ENCODE measurements around the gene KRTAP3-3. TPM values are rescaled to one million over a fixed set of nuclear protein-coding genes. Genes with fewer than 3 reads are reported as not detected.
"Not testable (repeated sequence)": the region's sequence is repeated elsewhere in the genome, so short reads cannot be mapped to it uniquely, and the experiment has no call there.

KRTAP3-3 gene
- total RNA-seq, 1 donor from 2014 or later = not detected

DNA sequence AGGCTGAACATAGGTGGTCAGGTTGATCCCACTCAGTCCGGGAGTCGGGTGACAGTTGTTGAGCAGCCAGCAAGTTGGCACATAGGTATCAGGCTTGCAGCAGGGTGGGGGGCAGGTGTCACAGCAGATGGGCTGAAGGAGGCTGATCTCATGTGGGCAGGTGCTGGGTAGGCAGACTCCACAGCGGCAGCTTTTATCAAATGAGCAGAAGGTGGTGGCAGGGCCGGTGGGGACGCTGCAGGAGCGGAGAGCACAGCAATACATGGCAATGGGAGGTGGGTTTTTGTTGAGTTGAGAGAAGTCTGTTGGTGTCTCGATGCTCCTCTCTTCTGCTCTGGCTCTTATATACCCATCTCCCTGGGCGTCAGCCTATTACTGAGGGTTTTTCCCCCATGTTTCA is 14.8 kb upstream of the KRTAP3-3 start, which contains the start of gene KRTAP3-1:
Gene KRTAP3-1 (minus strand): TSS at position 318 of the 400 bp plus-strand sequence. CDS start 54 bp downstream, at position 264.
- no peak for DNase-seq (ENCODE audit: low spot score in 2 of 2)
- no peak for FAIRE-seq

DNA sequence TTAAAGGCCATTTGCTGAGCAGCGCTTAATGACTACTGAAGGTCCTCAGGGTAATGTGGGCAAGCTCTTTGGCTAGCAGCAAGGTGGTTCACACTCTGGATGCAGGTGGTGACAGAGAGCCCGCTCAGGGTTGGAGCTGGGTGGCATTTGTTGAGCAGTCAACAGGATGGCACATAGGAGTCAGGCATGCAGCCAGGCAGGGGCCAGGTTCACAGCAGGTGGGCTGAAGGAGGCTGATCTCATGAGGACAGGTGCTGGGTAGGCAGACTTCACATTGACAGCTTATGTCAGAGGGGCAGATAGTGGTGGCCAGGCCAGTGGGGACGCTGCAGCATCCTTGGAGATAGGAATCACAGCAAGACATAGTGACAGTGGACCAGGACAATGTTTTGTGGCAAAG is 10.4 kb upstream of the KRTAP3-3 start:
- FAIRE-seq (no peak), DNase-seq (ENCODE audit: low spot score in 2 of 2) (no peak)

DNA sequence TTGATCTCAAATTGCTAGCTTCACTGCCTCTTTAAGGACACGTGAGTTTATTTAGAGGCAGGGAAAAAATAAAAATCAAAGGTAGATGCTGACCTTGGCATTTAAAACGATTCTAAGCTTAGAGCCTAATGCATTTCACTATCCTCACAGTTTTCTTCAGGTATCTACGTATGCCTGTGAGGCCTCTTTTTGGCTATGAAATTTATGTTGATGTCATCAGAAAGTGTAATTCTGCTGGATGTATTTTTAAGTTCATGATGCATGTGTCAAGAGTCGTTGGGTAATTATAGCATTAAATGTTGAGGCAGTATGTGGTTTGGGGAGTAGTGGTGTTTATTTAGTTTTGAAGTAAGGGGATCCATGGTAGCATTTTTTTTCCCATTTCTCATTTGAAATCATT is 10.0 kb upstream of the KRTAP3-3 start:
- FAIRE-seq (no peak), DNase-seq (ENCODE audit: low spot score in 2 of 2) (no peak)

DNA sequence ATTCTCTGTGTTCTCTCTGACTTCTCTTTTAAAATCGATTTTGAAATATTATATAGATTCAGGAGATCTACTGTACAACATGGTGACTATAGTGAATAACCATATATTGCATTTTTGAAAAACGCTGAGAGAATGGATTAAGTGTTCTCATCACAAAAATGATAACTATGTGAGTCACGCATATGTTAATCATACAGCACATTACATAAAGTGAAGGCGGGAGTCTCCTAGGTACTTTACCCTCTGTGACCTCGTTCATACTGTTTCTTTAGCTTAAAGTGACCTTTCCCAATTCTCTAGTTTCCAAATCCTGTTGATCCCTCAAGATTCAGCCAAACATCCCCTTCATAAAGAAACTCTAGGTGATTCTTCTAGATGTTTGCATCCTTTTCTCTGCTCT is 8.8 kb upstream of the KRTAP3-3 start:
- FAIRE-seq = no peak
- no peak for DNase-seq (ENCODE audit: low spot score in 2 of 2)

DNA sequence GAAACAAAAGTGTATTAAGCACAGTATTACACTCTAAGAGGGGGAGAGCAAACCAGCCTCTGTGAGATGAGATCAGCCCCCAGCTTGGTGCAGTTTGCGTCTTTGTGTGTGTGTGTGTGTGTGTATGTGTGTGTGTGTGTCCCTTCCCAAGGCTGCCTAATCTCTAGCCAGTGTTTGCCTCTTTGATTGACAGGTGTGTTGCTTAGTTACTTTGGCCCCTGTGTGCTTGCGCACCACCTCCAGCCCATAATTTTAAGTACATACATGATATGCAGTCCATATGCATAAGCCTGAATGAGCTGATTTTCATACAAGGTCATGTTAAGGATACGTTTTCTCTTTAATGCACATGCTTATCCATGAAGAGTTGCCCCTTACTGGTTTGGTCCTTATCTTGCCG is 7.8 kb upstream of the KRTAP3-3 start:
- no peak for DNase-seq (ENCODE audit: low spot score in 2 of 2)
- FAIRE-seq = no peak

DNA sequence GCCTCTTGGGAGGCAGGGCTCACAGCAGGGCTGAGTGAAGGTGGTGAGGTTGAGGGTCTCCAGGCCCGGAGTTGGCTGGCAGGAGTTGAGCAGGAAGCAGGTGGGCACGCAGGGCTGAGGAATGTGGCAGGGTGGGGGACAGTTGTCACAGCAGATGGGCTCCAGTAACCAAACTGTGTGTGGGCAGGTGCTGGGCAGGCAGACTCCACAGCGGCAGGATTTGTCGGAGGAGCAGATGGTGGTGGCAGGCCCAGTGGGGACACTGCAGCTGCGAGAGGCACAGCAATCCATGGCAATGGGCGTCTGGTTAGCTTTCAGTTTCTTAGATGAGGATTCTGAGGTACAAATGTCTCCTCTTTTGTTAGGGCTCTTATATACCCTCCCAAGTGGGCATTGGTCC is 5.6 kb upstream of the KRTAP3-3 start, which contains the start of gene KRTAP3-2:
Gene KRTAP3-2 (minus strand): TSS at position 344 of the 400 bp plus-strand sequence. CDS start 53 bp downstream, at position 291.
- FAIRE-seq; DNase-seq (ENCODE audit: low spot score in 2 of 2): not testable (repeated sequence)

DNA sequence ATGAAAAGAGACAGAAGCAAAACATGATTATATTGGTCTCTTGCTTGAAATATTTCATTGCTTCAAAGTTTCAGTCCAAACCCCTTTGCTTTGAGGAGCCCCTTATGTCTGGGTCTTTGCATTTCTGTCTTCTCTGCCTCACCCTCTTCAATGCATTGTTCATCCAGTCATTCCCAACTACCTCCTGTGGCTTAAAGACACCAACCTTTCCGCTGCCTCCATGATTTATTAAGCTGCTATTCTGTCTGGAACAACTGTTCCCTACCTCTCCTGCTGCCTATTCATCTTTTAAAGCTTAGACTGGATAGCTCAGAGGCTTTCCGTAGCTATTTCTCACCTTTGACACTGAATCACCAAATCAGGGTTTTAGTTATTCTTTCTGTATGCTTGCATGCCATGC is 3.4 kb upstream of the KRTAP3-3 start:
- FAIRE-seq = no peak
- no peak for DNase-seq (ENCODE audit: low spot score in 2 of 2)

DNA sequence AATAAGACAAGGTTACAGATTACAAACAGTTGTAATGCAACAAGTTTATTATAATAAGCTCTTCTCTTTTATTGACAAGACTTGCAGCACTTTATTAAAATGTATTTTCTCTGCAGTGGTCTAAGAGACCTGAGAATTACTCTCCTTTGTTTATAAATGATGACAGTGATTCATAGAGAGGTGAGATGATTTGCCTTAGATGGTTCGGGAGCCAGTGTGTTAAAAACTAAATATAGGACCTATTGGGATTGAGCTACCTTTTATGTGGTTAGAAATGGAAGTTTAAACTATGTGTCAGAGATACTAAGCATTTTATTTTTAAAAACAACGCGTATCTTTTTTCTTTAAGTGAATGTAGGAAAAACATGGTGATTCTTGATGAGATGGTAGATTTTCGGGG is 2.9 kb upstream of the KRTAP3-3 start:
- DNase-seq (ENCODE audit: low spot score in 2 of 2) = no peak

DNA sequence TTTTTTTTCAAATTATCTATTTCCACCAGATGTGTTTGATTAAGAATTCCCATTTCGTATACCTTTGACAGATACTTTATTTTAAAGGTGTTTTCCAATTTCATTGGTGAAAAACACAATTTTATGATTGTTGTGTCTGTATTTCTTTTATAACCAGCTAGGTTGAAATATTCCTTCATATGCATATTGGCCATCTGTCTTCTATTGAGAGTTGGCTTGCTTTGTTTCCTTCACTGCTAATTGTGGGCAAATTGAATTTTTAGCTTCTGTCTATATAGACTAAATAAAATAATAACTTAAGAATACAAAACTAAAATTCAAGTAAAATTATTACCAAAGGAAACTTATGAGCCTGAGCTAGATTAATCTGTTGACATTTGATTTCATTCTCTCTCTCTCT is 1.2 kb upstream of the KRTAP3-3 start:
- FAIRE-seq (no peak), DNase-seq (ENCODE audit: low spot score in 2 of 2) (no peak)

More for the DNA sequence above, 2.9 kb upstream of the KRTAP3-3 start:
- FAIRE-seq = no peak

DNA sequence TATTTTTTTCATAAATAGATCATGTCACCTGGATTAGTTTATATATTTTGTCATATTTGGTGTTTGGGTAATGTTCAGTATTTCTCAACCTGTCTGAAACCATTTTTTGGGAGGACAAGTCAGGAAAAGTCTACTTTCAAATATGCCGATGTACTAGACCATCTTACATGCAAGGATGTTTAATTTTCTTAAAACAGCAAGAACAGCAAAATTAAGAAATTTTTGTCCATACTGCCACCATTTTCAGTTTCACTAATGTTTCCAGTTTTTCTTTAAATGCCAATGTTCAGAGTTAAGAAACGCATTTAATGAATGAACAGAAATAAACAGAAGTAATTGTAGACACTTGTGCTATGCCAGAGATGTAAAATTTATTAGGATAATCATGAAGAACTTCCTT is 880 bp downstream of the KRTAP3-3 start:
- no peak for FAIRE-seq
- DNase-seq (ENCODE audit: low spot score in 2 of 2) = no peak

DNA sequence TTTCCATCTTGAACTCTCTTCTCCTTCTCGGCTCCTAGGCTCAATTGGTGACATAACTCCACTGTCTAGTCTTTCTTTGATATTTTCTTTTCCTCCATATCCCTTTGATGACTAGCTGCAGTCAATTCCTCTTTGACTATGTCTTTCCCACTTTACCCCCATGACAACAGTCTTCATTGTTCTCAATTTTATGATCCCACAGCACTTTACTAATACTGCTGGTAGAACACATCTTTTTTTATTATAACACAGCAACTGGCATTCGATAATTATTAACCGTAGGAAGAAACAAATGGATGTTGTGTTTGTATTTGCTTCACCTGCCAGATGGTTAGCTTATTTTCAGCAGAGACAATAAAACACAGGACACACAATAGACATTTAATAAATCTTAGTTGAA is 1.3 kb downstream of the KRTAP3-3 start:
- DNase-seq (ENCODE audit: low spot score in 2 of 2) (no peak), FAIRE-seq (no peak)

DNA sequence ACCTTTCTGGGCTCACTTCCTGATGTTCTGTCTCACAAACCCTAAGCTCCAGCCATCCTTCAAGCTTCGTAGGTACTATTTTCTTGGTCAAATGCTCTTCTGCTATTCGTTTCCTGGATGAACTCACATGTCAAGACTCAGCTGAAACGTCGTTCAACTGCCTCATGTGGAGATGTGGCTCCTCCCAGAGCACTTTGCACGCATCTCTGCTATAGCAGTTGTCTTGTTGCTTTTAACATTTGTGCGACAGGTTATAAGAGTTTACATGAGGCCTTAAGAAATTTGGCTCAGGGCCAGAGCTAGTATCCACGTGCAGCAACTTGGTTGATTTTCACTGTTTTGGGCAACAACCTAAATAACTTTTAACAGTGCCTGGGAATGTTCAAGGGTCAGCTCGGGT is 7.0 kb downstream of the KRTAP3-3 start:
- DNase-seq (ENCODE audit: low spot score in 2 of 2) = no peak
- no peak for FAIRE-seq

DNA sequence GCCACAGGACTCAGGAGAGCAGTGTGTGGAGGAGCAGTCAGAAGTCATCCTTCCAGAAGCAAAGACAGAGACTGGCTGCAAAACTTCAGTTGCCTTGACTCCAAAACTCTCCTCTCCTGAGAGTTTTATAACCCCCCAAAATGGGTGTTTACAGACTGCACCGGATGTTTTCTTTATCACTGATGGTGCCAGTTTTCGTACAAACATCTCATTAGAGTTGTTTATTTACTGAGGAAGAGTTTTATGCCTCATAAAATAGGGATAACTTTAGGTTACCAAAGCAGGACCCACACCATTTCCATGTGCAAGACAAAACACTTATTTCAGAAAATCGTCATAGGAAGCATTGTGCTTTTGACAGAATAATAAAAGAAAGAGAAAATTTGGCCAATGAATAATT is 9.7 kb downstream of the KRTAP3-3 start, which contains the start of gene KRT40:
Gene KRT40 (minus strand): TSS at position 101 of the 400 bp plus-strand sequence. CDS start 53 bp downstream, at position 48.
- FAIRE-seq (no peak), DNase-seq (ENCODE audit: low spot score in 2 of 2) (no peak)

DNA sequence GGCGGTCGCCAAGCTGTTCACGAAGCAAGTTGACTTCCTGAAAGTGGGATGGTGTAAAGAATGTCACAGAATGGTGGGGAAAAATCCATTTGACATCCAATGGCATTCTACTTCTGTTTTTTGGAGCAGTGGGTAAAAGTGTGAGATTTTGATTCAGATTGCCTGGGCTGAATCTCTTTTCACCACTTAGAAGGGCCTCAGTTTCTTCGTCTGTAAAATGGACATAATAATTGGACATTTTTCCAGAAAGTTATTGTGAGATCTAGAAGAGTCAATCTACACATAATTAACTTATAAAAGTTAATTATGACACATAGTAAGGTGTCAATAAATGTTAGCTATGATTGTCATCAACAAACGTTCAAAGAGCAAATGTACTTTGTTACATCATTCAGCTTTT is 12.8 kb downstream of the KRTAP3-3 start:
- FAIRE-seq (no peak), DNase-seq (ENCODE audit: low spot score in 2 of 2) (no peak)

DNA sequence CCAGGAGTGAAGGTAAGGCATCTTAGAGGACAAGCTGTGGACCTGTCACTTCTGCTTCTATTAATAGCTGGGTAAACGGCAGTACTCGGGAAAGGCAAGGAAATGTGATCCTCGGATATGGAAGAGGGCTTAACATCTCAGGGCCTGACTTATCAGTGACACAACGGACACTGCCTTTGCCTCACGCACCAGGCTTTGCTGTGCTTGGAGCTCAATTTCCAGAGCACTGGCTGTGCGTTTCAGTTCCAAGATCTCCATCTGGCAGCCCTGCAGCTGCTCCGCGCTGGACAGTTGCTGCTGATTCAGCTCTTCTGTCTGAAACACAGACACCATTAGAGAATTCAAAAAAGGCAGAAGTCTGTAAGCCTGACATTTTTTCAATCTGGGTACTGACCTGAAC is 13.4 kb downstream of the KRTAP3-3 start:
- FAIRE-seq (no peak), DNase-seq (ENCODE audit: low spot score in 2 of 2) (peak; percentile 2 to 17)

DNA sequence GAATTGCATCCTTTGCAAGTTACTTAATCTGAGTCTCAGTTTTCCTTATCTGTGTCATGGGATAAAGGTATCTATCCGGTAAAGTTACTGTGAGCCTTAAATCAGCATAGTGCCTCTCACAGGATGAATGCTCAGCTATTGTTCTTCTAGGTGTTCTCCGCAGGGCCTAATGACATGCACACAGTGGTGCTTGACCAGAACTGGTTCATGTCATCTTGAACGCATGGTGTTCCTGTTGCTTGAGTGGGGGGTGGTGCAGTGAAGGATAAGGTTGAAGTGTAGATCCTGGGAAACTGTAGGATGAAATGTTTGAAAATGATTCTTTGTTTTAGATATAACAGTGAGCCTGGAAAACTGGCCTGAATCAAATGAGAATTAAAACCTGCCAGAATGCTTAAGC is 13.8 kb downstream of the KRTAP3-3 start:
- no peak for DNase-seq (ENCODE audit: low spot score in 2 of 2)
- FAIRE-seq = no peak

DNA sequence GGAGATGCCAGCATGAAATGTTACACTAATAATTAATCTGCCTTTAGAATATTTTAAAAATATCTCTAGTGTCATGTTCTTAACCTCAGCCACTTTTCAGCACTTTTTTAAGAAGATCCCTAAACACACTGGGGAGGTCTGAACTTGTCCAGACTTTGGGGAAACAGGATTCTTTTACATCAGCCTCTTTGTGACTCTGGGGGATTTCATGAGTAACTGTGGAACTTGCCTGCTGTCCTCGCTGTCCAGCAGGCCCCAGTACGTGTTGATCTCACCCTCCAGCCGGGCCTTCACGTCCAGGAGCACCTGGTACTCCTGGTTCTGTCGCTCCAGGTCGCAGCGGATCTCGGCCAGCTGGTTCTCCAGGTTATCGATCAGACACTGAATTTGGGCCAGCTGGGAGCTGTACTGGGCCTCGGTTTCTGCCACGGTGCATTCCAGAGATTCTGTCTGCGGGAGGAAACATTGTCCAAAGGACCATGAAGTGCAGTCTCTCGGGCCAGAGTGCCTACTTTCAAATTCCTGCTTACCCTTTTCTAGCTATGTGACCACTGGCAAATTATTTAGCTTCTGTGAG is 15.3 kb downstream of the KRTAP3-3 start:
- DNase-seq (ENCODE audit: low spot score in 2 of 2) (no peak), FAIRE-seq (no peak)

DNA sequence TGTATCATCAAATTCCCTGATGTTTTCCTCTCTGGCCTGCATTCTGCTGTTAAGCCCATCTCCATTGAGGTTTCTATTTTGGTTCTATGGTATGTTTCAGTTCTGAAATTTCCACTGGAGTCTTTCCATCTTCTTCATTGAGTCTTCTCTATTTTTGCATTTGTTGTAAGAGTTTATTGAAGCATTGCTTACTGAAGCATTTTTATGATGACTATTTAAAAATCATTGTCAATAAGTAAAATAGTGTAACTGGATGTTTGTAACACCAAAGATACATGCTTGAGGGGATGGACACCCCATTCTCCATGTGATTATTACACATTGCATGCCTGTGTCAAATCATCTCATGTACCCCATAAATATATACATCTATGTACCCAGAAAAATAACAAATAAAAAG is 18.4 kb downstream of the KRTAP3-3 start:
- DNase-seq (ENCODE audit: low spot score in 2 of 2) (no peak), FAIRE-seq (no peak)

DNA sequence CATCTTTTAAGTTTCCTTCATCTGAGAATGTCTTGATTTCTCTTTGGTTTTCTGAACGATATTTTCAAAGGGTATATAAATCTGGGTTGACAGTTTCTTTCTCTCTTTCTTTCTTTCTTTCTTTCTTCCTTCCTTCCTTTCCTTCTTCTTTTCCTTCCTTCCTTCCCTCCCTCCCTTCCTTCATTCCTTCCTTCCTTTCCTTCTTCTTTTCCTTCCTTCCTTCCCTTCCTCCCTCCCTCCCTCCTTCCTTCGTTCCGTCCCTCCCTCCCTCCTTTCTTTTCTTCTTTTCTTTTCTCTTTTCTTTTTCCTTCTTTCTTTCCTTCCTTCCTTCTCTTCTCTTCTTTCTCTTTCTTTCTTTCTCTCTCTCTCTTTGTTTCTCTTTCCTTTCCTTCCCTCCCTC is 19.6 kb downstream of the KRTAP3-3 start:
- FAIRE-seq = no peak
- no peak for DNase-seq (ENCODE audit: low spot score in 2 of 2)

DNA sequence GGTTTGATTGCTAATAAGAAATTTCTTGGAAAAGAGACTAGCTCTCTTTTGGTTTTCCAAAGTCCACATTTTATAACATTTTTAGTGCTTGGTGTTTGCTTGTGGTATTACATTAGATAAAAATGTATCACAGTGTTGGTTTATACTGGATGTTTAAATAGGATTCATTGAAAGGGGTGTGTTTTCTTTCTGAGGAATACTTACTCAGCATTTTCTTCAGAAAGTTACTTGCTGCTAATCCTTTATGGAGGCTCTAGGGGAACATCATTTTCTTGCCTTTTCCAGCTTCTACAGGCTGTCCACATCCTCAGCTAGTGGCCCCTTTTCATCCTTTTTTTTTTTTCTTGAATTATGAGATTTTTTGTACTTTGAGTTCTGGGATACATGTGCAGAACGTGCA is 26.4 kb downstream of the KRTAP3-3 start:
- DNase-seq (ENCODE audit: low spot score in 2 of 2) = no peak
- FAIRE-seq = no peak

DNA sequence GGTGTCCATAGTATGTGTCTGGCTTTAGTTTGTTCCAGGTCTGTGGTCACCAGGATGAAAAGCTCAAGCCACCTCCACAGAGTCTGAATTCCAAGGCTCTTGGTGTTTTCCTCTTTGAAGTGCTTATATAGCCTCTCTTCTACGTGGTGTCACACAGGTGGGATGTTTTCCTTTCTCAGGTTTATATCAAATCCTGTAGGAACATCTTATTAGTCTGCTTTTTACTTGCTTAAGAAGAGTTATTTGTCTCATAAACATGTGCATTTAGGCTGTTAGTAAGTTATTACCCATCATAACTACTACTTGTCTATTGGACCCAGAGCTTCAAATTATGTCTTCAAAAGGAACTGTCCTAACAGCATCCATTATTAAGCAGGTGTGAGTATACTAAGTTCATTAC is 27.1 kb downstream of the KRTAP3-3 start, which contains the start of gene KRT39:
Gene KRT39 (minus strand): TSS at position 101 of the 400 bp plus-strand sequence. CDS start 92 bp downstream, at position 9.
- FAIRE-seq (no peak), DNase-seq (ENCODE audit: low spot score in 2 of 2) (no peak)

DNA sequence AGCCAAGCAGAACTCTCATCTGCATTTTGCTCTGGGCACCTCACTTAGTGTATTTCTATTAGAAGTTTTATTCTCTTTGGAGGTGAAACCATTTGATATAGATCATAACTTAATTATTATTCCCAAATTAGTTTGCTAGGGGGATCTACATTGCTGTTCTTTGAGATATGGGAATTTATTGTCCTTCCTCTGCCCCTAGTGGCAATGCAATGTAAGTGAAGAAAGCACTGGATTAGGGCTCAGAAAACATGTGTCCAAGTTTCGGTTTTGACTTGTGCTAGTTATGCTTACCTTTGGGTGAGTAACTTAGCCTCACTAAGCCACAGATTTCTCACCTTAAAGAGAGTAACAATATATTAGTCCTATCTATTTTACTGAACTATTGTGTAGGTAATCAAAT is 30.1 kb downstream of the KRTAP3-3 start:
- FAIRE-seq (no peak), DNase-seq (ENCODE audit: low spot score in 2 of 2) (no peak)
